Activated CD8-positive, alpha-beta memory T cell treated with anti-CD3 and anti-CD28 coated beads, Interleukin-2, amount 10 ng/mL, durations not matched to agents 7 days and 5 days (primary cell): ENCODE results near the gene TMEM163. TPM values are rescaled to one million over a fixed set of nuclear protein-coding genes. Genes with fewer than 3 reads are reported as not detected.
"Not testable (repeated sequence)": the region's sequence is repeated elsewhere in the genome, so short reads cannot be mapped to it uniquely, and the experiment has no call there.

ENCODE experiments used
- ATAC-seq: fragments of 150-1000 bp; cut with Tn5 transposase; one replicate; pipeline ENCODE4 v1.10.0; 2021; ENCODE audit warnings: moderate library complexity
- CTCF ChIA-PET: fragments of 350-600 bp; sonication (Branson Sonifier 250); formaldehyde crosslinking; loops from one replicate; lab custom pipeline; 2021; ENCODE audit warnings: antibody characterized with exemption; lab: Charles Lee
- DNase-seq: peaks from one replicate; pipeline ENCODE4 v3.0.0-alpha.2; 2020
- H3K27ac Mint-ChIP-seq: one replicate; pipeline ENCODE4 v1.8.0; 2021; ENCODE audit warnings: mild to moderate bottlenecking, mixed read lengths
- H3K27me3 Mint-ChIP-seq: one replicate; pipeline ENCODE4 v1.8.0; 2021; ENCODE audit warnings: mixed read lengths
- H3K36me3 Mint-ChIP-seq: one replicate; pipeline ENCODE4 v1.8.0; 2021; ENCODE audit warnings: mild to moderate bottlenecking, mixed read lengths
- H3K4me1 Mint-ChIP-seq: one replicate; pipeline ENCODE4 v1.8.0; 2021; ENCODE audit warnings: mixed read lengths
- H3K4me3 Mint-ChIP-seq: one replicate; pipeline ENCODE4 v1.8.0; 2021; ENCODE audit warnings: mild to moderate bottlenecking, moderate library complexity, mixed read lengths
- H3K9me3 Mint-ChIP-seq: one replicate; pipeline ENCODE4 v1.8.0; 2022; ENCODE audit warnings: low read depth, mixed read lengths
- total RNA-seq, 2 experiments: library from RNA; stranded (reverse); gene quantifications; one replicate each; pipeline ENCODE4 v1.2.3, GENCODE V29; 2021

Gene TMEM163
- total RNA-seq, 2 experiments from 2014 or later: 2.1 to 2.3 TPM

- no peaks in the 10 kb centered on the region for H3K36me3 Mint-ChIP-seq
- ATAC-seq (no peak), DNase-seq (no peak)
- no peak overlapping the region for H3K27ac Mint-ChIP-seq
- H3K4me3 Mint-ChIP-seq: no peak overlapping the region
- CTCF ChIA-PET: no interaction called here
- H3K9me3 Mint-ChIP-seq: peaks cover 3% of the 10 kb centered on the region
- peaks cover 24% of the 10 kb centered on the region for H3K27me3 Mint-ChIP-seq
- no peaks in the 10 kb centered on the region for H3K4me1 Mint-ChIP-seq
Measured at GRCh38 chr2:134603966-134604365, 114.8 kb downstream of the TMEM163 start.

- no peak for ATAC-seq
- Mint-ChIP-seq H3K9me3 (peaks cover 3% of the 10 kb centered on the region), H3K27ac (no peak overlapping the region), H3K27me3 (peaks cover 24% of the 10 kb centered on the region), H3K4me3 (no peak overlapping the region), H3K36me3 (peaks cover 3% of the 10 kb centered on the region), H3K4me1 (no peaks in the 10 kb centered on the region)
- no peak for DNase-seq
- CTCF ChIA-PET: no interaction called here
Measured at GRCh38 chr2:134602666-134603065, 116.1 kb downstream of the TMEM163 start.

- H3K27ac Mint-ChIP-seq: no peak overlapping the region
- no peak for DNase-seq
- CTCF ChIA-PET: no interaction called here
- no peak for ATAC-seq
- no peak overlapping the region for H3K4me3 Mint-ChIP-seq
- no peaks in the 10 kb centered on the region for H3K4me1 Mint-ChIP-seq
- H3K9me3 Mint-ChIP-seq: no peaks in the 10 kb centered on the region
- peaks cover 22% of the 10 kb centered on the region for H3K27me3 Mint-ChIP-seq
- peaks cover 6% of the 10 kb centered on the region for H3K36me3 Mint-ChIP-seq
Measured at GRCh38 chr2:134601264-134601663, 117.5 kb downstream of the TMEM163 start.

GRCh38 chr2:134600208-134600607 is 118.6 kb downstream of the TMEM163 start:
- DNase-seq (no peak), ATAC-seq (no peak)
- Mint-ChIP-seq H3K4me3 (no peak overlapping the region), H3K36me3 (peaks cover 6% of the 10 kb centered on the region), H3K9me3 (no peaks in the 10 kb centered on the region), H3K4me1 (no peaks in the 10 kb centered on the region), H3K27me3 (peaks cover 22% of the 10 kb centered on the region), H3K27ac (no peak overlapping the region)
- CTCF ChIA-PET: no interaction called here

- CTCF ChIA-PET: no interaction called here
- H3K4me3 Mint-ChIP-seq: no peak overlapping the region
- H3K27me3 Mint-ChIP-seq: peaks cover 21% of the 10 kb centered on the region
- H3K4me1 Mint-ChIP-seq: no peaks in the 10 kb centered on the region
- ATAC-seq: no peak
- no peak overlapping the region for H3K27ac Mint-ChIP-seq
- H3K36me3 Mint-ChIP-seq: peaks cover 6% of the 10 kb centered on the region
- DNase-seq: no peak
- no peaks in the 10 kb centered on the region for H3K9me3 Mint-ChIP-seq
Measured at GRCh38 chr2:134599236-134599635, 119.6 kb downstream of the TMEM163 start.

- H3K9me3 Mint-ChIP-seq: peaks cover 19% of the 10 kb centered on the region
- ATAC-seq: no peak
- CTCF ChIA-PET: no interaction called here
- no peak for DNase-seq
- H3K4me1 Mint-ChIP-seq: no peaks in the 10 kb centered on the region
- peaks cover 24% of the 10 kb centered on the region for H3K36me3 Mint-ChIP-seq
- peaks cover 3% of the 10 kb centered on the region for H3K27me3 Mint-ChIP-seq
- H3K4me3 Mint-ChIP-seq: no peak overlapping the region
- no peak overlapping the region for H3K27ac Mint-ChIP-seq
Measured at GRCh38 chr2:134594399-134594798, 124.4 kb downstream of the TMEM163 start.

GRCh38 chr2:134593519-134593918 is 125.3 kb downstream of the TMEM163 start:
- no peak for ATAC-seq
- H3K4me3 Mint-ChIP-seq: no peak overlapping the region
- H3K4me1 Mint-ChIP-seq: no peaks in the 10 kb centered on the region
- peaks cover 3% of the 10 kb centered on the region for H3K27me3 Mint-ChIP-seq
- CTCF ChIA-PET: no interaction called here
- peaks cover 29% of the 10 kb centered on the region for H3K36me3 Mint-ChIP-seq
- DNase-seq: no peak
- no peak overlapping the region for H3K27ac Mint-ChIP-seq
- peaks cover 24% of the 10 kb centered on the region for H3K9me3 Mint-ChIP-seq

GRCh38 chr2:134592377-134592776 is 126.4 kb downstream of the TMEM163 start:
- Mint-ChIP-seq H3K36me3 (peaks cover 32% of the 10 kb centered on the region), H3K27ac (no peak overlapping the region), H3K9me3 (peaks cover 24% of the 10 kb centered on the region), H3K4me3 (no peak overlapping the region), H3K27me3 (peaks cover 3% of the 10 kb centered on the region), H3K4me1 (no peaks in the 10 kb centered on the region)
- CTCF ChIA-PET: no interaction called here
- DNase-seq (no peak), ATAC-seq (no peak)

GRCh38 chr2:134591526-134591925 is 127.3 kb downstream of the TMEM163 start:
- Mint-ChIP-seq H3K9me3 (peaks cover 24% of the 10 kb centered on the region), H3K4me3 (no peak overlapping the region), H3K4me1 (peaks cover 3% of the 10 kb centered on the region), H3K36me3 (peaks cover 32% of the 10 kb centered on the region), H3K27ac (no peak overlapping the region), H3K27me3 (no peaks in the 10 kb centered on the region)
- ATAC-seq (no peak), DNase-seq (no peak)
- CTCF ChIA-PET: no interaction called here

- Mint-ChIP-seq H3K4me3 (no peak overlapping the region), H3K27me3 (no peaks in the 10 kb centered on the region), H3K27ac (no peak overlapping the region), H3K36me3 (peaks cover 33% of the 10 kb centered on the region), H3K9me3 (peaks cover 24% of the 10 kb centered on the region), H3K4me1 (peaks cover 10% of the 10 kb centered on the region)
- CTCF ChIA-PET: no interaction called here
- DNase-seq (no peak), ATAC-seq (no peak)
Measured at GRCh38 chr2:134590679-134591078, 128.1 kb downstream of the TMEM163 start.

GRCh38 chr2:134589171-134590083 is 129.4 kb downstream of the TMEM163 start:
- H3K27me3 Mint-ChIP-seq, CTCF ChIA-PET, DNase-seq, ATAC-seq, H3K27ac Mint-ChIP-seq, H3K4me3 Mint-ChIP-seq: not testable (repeated sequence)
- Mint-ChIP-seq H3K9me3 (peaks cover 24% of the 10 kb centered on the region), H3K36me3 (peaks cover 33% of the 10 kb centered on the region), H3K4me1 (peaks cover 17% of the 10 kb centered on the region)

- H3K27ac Mint-ChIP-seq: no peak overlapping the region
Measured at GRCh38 chr2:134588556-134588955, 130.2 kb downstream of the TMEM163 start.

GRCh38 chr2:134586326-134586965 is 132.4 kb downstream of the TMEM163 start:
- H3K27ac Mint-ChIP-seq: peak overlapping the region; percentile 57
- H3K9me3 Mint-ChIP-seq: peaks cover 19% of the 10 kb centered on the region
- DNase-seq (no peak), ATAC-seq (no peak)
- CTCF ChIA-PET: no interaction called here
- H3K36me3 Mint-ChIP-seq: peaks cover 33% of the 10 kb centered on the region
- H3K27me3 Mint-ChIP-seq: no peaks in the 10 kb centered on the region
- H3K4me1 Mint-ChIP-seq: peaks cover 47% of the 10 kb centered on the region
- H3K4me3 Mint-ChIP-seq: no peak overlapping the region

More at GRCh38 chr2:134588556-134588955, 130.2 kb downstream of the TMEM163 start:
- peaks cover 26% of the 10 kb centered on the region for H3K4me1 Mint-ChIP-seq
- H3K9me3 Mint-ChIP-seq: peaks cover 24% of the 10 kb centered on the region
- no peak for DNase-seq
- H3K27me3 Mint-ChIP-seq: no peaks in the 10 kb centered on the region
- ATAC-seq: no peak
- peaks cover 33% of the 10 kb centered on the region for H3K36me3 Mint-ChIP-seq
- CTCF ChIA-PET: no interaction called here
- no peak overlapping the region for H3K4me3 Mint-ChIP-seq
